HL-60 (cell line): ENCODE data around the gene OSBPL2.

Source experiments
- DNase-seq, 2 experiments: peaks; one replicate each; pipeline ENCODE4 v3.0.0-alpha.2; 2010 to 2020; ENCODE audit warnings: low read depth in 1 of 2, low spot score in 1 of 2
- H3K27ac ChIP-seq: fragments of 250-450 bp; sonication (Bioruptor Pico); replicated peaks from 2 replicates; pipeline ENCODE4 v1.5.1; 2020; ENCODE audit warnings: mild to moderate bottlenecking, moderate library complexity
- H3K27me3 ChIP-seq: fragments of 250-450 bp; sonication (Bioruptor Pico); 2 replicates; pipeline ENCODE4 v1.5.1; 2021; ENCODE audit warnings: mild to moderate bottlenecking, moderate library complexity; ENCODE audit not compliant: insufficient read depth, poor library complexity, severe bottlenecking
- H3K4me3 ChIP-seq: replicated peaks from 2 replicates; pipeline ENCODE4 v1.5.1; 2011; ENCODE audit warnings: mild to moderate bottlenecking, control low read depth, low read length; ENCODE audit not compliant: insufficient read depth
- GABPA ChIP-seq: IDR thresholded peaks from 2 replicates; pipeline ENCODE4 v1.6.1; 2012; ENCODE audit warnings: low read depth
- POLR2AphosphoS5 ChIP-seq: IDR thresholded peaks from 2 replicates; pipeline ENCODE4 v1.6.1; 2012; ENCODE audit warnings: low read depth
- SPI1 ChIP-seq: IDR thresholded peaks from 2 replicates; pipeline ENCODE4 v1.6.1; 2012; ENCODE audit warnings: low read depth, mild to moderate bottlenecking, borderline replicate concordance
- TF ChIP-seq, protein P1 (sequence below): IDR thresholded peaks from one replicate; pipeline ENCODE4 v1.5.1; 2011; ENCODE audit warnings: low read length, control low read depth, inconsistent platforms; ENCODE audit not compliant: insufficient read depth
- TF ChIP-seq, protein P2 (sequence below): IDR thresholded peaks from 2 replicates; pipeline ENCODE4 v1.6.1; 2012; ENCODE audit warnings: low read depth; ENCODE audit not compliant: insufficient replicate concordance

OSBPL2 gene

DNA sequence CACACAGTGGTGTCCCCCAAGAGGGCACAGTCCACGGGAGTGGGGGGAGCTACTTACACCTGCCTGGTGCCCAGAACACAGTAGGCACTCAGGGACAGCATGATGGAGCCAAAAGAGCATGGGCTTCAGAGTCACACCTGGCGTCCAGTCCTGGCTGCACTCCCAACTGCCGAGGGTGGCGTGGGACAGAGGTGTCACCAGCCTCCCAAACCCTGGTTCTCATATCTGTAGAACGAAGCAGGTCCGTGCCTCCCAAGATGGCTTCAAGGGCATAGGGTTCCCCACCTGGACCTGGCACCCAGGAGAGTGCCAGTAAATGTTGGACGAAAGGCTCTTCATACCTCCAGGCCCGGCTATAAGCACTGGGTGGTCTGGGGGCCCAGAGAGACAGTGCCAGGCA is 27.1 kb upstream of the OSBPL2 start:
- H3K27me3 ChIP-seq: peaks cover 34% of the 10 kb centered on the region
- no peak for DNase-seq
- no peak for TF ChIP-seq GABPA
- TF ChIP-seq, protein P1, sequence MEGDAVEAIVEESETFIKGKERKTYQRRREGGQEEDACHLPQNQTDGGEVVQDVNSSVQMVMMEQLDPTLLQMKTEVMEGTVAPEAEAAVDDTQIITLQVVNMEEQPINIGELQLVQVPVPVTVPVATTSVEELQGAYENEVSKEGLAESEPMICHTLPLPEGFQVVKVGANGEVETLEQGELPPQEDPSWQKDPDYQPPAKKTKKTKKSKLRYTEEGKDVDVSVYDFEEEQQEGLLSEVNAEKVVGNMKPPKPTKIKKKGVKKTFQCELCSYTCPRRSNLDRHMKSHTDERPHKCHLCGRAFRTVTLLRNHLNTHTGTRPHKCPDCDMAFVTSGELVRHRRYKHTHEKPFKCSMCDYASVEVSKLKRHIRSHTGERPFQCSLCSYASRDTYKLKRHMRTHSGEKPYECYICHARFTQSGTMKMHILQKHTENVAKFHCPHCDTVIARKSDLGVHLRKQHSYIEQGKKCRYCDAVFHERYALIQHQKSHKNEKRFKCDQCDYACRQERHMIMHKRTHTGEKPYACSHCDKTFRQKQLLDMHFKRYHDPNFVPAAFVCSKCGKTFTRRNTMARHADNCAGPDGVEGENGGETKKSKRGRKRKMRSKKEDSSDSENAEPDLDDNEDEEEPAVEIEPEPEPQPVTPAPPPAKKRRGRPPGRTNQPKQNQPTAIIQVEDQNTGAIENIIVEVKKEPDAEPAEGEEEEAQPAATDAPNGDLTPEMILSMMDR: no peak
- TF ChIP-seq, protein P2, sequence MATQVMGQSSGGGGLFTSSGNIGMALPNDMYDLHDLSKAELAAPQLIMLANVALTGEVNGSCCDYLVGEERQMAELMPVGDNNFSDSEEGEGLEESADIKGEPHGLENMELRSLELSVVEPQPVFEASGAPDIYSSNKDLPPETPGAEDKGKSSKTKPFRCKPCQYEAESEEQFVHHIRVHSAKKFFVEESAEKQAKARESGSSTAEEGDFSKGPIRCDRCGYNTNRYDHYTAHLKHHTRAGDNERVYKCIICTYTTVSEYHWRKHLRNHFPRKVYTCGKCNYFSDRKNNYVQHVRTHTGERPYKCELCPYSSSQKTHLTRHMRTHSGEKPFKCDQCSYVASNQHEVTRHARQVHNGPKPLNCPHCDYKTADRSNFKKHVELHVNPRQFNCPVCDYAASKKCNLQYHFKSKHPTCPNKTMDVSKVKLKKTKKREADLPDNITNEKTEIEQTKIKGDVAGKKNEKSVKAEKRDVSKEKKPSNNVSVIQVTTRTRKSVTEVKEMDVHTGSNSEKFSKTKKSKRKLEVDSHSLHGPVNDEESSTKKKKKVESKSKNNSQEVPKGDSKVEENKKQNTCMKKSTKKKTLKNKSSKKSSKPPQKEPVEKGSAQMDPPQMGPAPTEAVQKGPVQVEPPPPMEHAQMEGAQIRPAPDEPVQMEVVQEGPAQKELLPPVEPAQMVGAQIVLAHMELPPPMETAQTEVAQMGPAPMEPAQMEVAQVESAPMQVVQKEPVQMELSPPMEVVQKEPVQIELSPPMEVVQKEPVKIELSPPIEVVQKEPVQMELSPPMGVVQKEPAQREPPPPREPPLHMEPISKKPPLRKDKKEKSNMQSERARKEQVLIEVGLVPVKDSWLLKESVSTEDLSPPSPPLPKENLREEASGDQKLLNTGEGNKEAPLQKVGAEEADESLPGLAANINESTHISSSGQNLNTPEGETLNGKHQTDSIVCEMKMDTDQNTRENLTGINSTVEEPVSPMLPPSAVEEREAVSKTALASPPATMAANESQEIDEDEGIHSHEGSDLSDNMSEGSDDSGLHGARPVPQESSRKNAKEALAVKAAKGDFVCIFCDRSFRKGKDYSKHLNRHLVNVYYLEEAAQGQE: no peak
- H3K4me3 ChIP-seq: no peak overlapping the region
- H3K27ac ChIP-seq: no peak overlapping the region

DNA sequence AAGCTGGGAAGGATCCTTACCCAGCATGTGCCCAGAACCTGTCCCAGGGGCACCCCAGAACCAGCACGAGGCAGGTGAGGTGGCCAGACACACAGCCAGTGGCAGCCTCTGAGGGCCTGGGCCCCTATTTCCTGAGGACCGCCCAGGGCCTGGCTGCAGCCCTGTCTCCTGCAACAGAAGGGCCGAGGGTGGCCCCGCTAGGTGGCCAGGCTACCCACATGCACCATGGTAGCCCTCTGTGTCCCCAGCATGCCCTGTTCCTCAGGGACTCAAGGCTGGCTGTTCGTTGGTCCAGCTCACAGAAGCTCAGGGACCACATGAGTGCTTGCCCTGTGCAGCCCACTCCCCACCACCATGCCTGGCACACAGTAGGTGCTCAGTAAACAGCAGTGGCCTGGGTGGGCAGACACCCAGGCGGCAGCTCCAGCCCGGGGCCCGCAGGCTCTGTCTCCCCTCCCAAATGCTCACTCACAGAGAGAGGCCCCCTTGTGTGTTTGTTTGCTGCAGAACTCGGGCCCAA is 26.5 kb upstream of the OSBPL2 start:
- no peak for DNase-seq
- Histone ChIP-seq H3K27ac (no peak overlapping the region), H3K27me3 (peaks cover 38% of the 10 kb centered on the region), H3K4me3 (no peak overlapping the region)
- TF ChIP-seq POLR2AphosphoS5 (no peak), GABPA (no peak), SPI1 (no peak)
- TF ChIP-seq, protein P1: no peak
- TF ChIP-seq, protein P2: no peak

DNA sequence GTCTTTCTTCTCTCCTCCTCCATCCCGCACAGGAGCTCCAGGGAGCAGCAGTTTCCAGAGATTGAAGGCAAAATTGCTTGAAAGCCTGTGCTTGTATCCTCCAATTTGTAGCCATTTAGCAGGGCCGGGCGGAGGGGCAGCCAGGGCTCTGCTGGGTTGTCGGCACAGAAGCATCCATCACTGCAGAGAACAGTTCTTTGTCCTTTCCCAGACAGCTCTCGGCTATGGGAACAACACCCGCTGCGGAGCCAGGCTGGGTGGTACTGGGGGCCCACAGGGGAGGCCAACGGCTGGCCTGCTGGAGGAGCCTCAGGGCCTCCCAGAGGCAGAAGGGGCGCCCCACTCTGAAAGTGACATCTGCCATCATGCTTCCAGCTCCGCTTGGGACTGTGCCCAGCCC is 26.0 kb upstream of the OSBPL2 start:
- Histone ChIP-seq H3K27me3 (peaks cover 43% of the 10 kb centered on the region), H3K27ac (no peak overlapping the region), H3K4me3 (no peak overlapping the region)
- no peak for TF ChIP-seq GABPA
- TF ChIP-seq, protein P2: no peak
- no peak for TF ChIP-seq SPI1
- TF ChIP-seq POLR2AphosphoS5: no peak
- TF ChIP-seq, protein P1: no peak
- no peak for DNase-seq
